ENCODE measurements around the gene C1QTNF2.
A peak's percentile ranks its signal among the peaks of the same experiment; 100 is the strongest.

Gene C1QTNF2

GRCh38 chr5:160354666-160355065 is 15.8 kb downstream of the C1QTNF2 start:
- peaks cover 0 to 10% of the 10 kb centered on the region in 2 donors for H3K4me1 ChIP-seq (ENCODE audit: control insufficient read depth in 2 of 2, insufficient read depth in 1 of 2, low read depth in 1 of 2, low read length in 2 of 2)
- no peaks in the 10 kb centered on the region for H3K79me1 ChIP-seq (ENCODE audit: low read depth, low read length)
- no peak overlapping the region for H3K4me2 ChIP-seq (ENCODE audit: insufficient read depth, low read length, poor library complexity, severe bottlenecking)
- no peak overlapping the region for H3K18ac ChIP-seq (ENCODE audit: low read length)
- H3K4ac ChIP-seq (ENCODE audit: low read length), result no peak overlapping the region
- H2BK15ac ChIP-seq (ENCODE audit: low read length), result no peak overlapping the region
- DNase-seq (ENCODE audit: low spot score), result no peak
- WGBS, 2 donors (ENCODE audit: extremely low coverage in 2 of 2, insufficient read length in 2 of 2, insufficient replicate concordance in 1 of 2), result no CpG with 5 or more reads among the region's 14 CpGs
- no peak overlapping the region for H3K27ac ChIP-seq (replicated peaks; ENCODE audit: low read length)
- no peak overlapping the region for H3K14ac ChIP-seq (ENCODE audit: low read length)
- H4K91ac ChIP-seq (ENCODE audit: low read depth, low read length, poor library complexity), result no peak overlapping the region
- H2AFZ ChIP-seq (ENCODE audit: low read length), result no peak overlapping the region
- H2AK5ac ChIP-seq (ENCODE audit: low read depth, low read length), result no peak overlapping the region
- no peaks in the 10 kb centered on the region for H3K9me3 ChIP-seq (replicated peaks in 1 of 2; ENCODE audit: control insufficient read depth in 2 of 2, insufficient read depth in 1 of 2, low read depth in 1 of 2, low read length in 2 of 2)
- no peak overlapping the region for H2BK120ac ChIP-seq (ENCODE audit: low read depth, low read length)
- H3K23ac ChIP-seq (ENCODE audit: low read depth, low read length, poor library complexity), result peak overlapping the region; percentile 3
- no peak overlapping the region for H4K8ac ChIP-seq (ENCODE audit: low read depth, low read length)
- no peak overlapping the region for H2BK5ac ChIP-seq (ENCODE audit: low read length)
- no peak overlapping the region for H3K4me3 ChIP-seq (ENCODE audit: low read length in 2 of 2)
- H2BK12ac ChIP-seq (ENCODE audit: low read length), result no peak overlapping the region
- no peaks in the 10 kb centered on the region for H3K36me3 ChIP-seq (replicated peaks in 1 of 2; ENCODE audit: control insufficient read depth in 2 of 2, insufficient read depth in 2 of 2, low read length in 2 of 2)
- no peak overlapping the region for H3K9ac ChIP-seq (ENCODE audit: low read depth, low read length, poor library complexity)
- H3K27me3 ChIP-seq (ENCODE audit: control insufficient read depth in 3 of 3, insufficient read depth in 3 of 3, low read depth in 1 of 3, low read length in 3 of 3), result peaks cover 0 to 2% (median 0%) of the 10 kb centered on the region in 3 experiments

GRCh38 chr5:160353379-160353778 is 17.0 kb downstream of the C1QTNF2 start:
- no peak overlapping the region for H3K14ac ChIP-seq (ENCODE audit: low read length)
- no peak overlapping the region for H3K27ac ChIP-seq (replicated peaks; ENCODE audit: low read length)
- no peaks in the 10 kb centered on the region for H3K9me3 ChIP-seq (replicated peaks in 1 of 2; ENCODE audit: control insufficient read depth in 2 of 2, insufficient read depth in 1 of 2, low read depth in 1 of 2, low read length in 2 of 2)
- no peak overlapping the region for H2AFZ ChIP-seq (ENCODE audit: low read length)
- no peak overlapping the region for H3K18ac ChIP-seq (ENCODE audit: low read length)
- H2BK12ac ChIP-seq (ENCODE audit: low read length), result no peak overlapping the region
- no peak overlapping the region for H2BK120ac ChIP-seq (ENCODE audit: low read depth, low read length)
- H3K27me3 ChIP-seq (ENCODE audit: control insufficient read depth in 3 of 3, insufficient read depth in 3 of 3, low read depth in 1 of 3, low read length in 3 of 3), result peaks cover 0 to 2% (median 0%) of the 10 kb centered on the region in 3 experiments
- no peak overlapping the region for H2BK15ac ChIP-seq (ENCODE audit: low read length)
- H4K8ac ChIP-seq (ENCODE audit: low read depth, low read length), result no peak overlapping the region
- no peak for DNase-seq (ENCODE audit: low spot score)
- H2AK5ac ChIP-seq (ENCODE audit: low read depth, low read length), result no peak overlapping the region
- H3K9ac ChIP-seq (ENCODE audit: low read depth, low read length, poor library complexity), result no peak overlapping the region
- H3K79me1 ChIP-seq (ENCODE audit: low read depth, low read length), result no peaks in the 10 kb centered on the region
- no peak overlapping the region for H3K4me3 ChIP-seq (ENCODE audit: low read length in 2 of 2)
- no peak overlapping the region for H4K91ac ChIP-seq (ENCODE audit: low read depth, low read length, poor library complexity)
- H3K4me1 ChIP-seq (ENCODE audit: control insufficient read depth in 2 of 2, insufficient read depth in 1 of 2, low read depth in 1 of 2, low read length in 2 of 2), result peaks cover 0 to 10% of the 10 kb centered on the region in 2 donors
- WGBS, 2 donors (ENCODE audit: extremely low coverage in 2 of 2, insufficient read length in 2 of 2, insufficient replicate concordance in 1 of 2), result no CpG with 5 or more reads among the region's 8 CpGs
- no peak overlapping the region for H2BK5ac ChIP-seq (ENCODE audit: low read length)
- H3K4ac ChIP-seq (ENCODE audit: low read length), result no peak overlapping the region
- no peak overlapping the region for H3K23ac ChIP-seq (ENCODE audit: low read depth, low read length, poor library complexity)
- H3K4me2 ChIP-seq (ENCODE audit: insufficient read depth, low read length, poor library complexity, severe bottlenecking), result no peak overlapping the region
- no peaks in the 10 kb centered on the region for H3K36me3 ChIP-seq (replicated peaks in 1 of 2; ENCODE audit: control insufficient read depth in 2 of 2, insufficient read depth in 2 of 2, low read length in 2 of 2)

- Histone ChIP-seq H3K4me3 (ENCODE audit: low read length in 2 of 2) (no peak overlapping the region), H3K18ac (ENCODE audit: low read length) (no peak overlapping the region), H4K8ac (ENCODE audit: low read depth, low read length) (no peak overlapping the region), H2BK120ac (ENCODE audit: low read depth, low read length) (no peak overlapping the region), H3K23ac (ENCODE audit: low read depth, low read length, poor library complexity) (no peak overlapping the region), H3K27me3 (ENCODE audit: control insufficient read depth in 3 of 3, insufficient read depth in 3 of 3, low read depth in 1 of 3, low read length in 3 of 3) (peaks cover 0 to 2% (median 0%) of the 10 kb centered on the region in 3 experiments), H2BK12ac (ENCODE audit: low read length) (no peak overlapping the region), H3K9me3 (replicated peaks in 1 of 2; ENCODE audit: control insufficient read depth in 2 of 2, insufficient read depth in 1 of 2, low read depth in 1 of 2, low read length in 2 of 2) (no peaks in the 10 kb centered on the region), H3K36me3 (replicated peaks in 1 of 2; ENCODE audit: control insufficient read depth in 2 of 2, insufficient read depth in 2 of 2, low read length in 2 of 2) (no peaks in the 10 kb centered on the region), H3K4ac (ENCODE audit: low read length) (no peak overlapping the region), H3K79me1 (ENCODE audit: low read depth, low read length) (no peaks in the 10 kb centered on the region), H2AK5ac (ENCODE audit: low read depth, low read length) (no peak overlapping the region), H2BK15ac (ENCODE audit: low read length) (no peak overlapping the region), H4K91ac (ENCODE audit: low read depth, low read length, poor library complexity) (no peak overlapping the region), H3K4me2 (ENCODE audit: insufficient read depth, low read length, poor library complexity, severe bottlenecking) (no peak overlapping the region), H3K27ac (replicated peaks; ENCODE audit: low read length) (no peak overlapping the region), H3K4me1 (ENCODE audit: control insufficient read depth in 2 of 2, insufficient read depth in 1 of 2, low read depth in 1 of 2, low read length in 2 of 2) (peaks cover 0 to 7% of the 10 kb centered on the region in 2 donors), H3K9ac (ENCODE audit: low read depth, low read length, poor library complexity) (no peak overlapping the region), H2BK5ac (ENCODE audit: low read length) (no peak overlapping the region), H2AFZ (ENCODE audit: low read length) (no peak overlapping the region), H3K14ac (ENCODE audit: low read length) (no peak overlapping the region)
- WGBS, 2 donors (ENCODE audit: extremely low coverage in 2 of 2, insufficient read length in 2 of 2, insufficient replicate concordance in 1 of 2), result no CpG with 5 or more reads among the region's 4 CpGs
- no peak for DNase-seq (ENCODE audit: low spot score)
These were observed 18.1 kb downstream of the C1QTNF2 start for GRCh38 chr5:160352308-160352707.

DNA sequence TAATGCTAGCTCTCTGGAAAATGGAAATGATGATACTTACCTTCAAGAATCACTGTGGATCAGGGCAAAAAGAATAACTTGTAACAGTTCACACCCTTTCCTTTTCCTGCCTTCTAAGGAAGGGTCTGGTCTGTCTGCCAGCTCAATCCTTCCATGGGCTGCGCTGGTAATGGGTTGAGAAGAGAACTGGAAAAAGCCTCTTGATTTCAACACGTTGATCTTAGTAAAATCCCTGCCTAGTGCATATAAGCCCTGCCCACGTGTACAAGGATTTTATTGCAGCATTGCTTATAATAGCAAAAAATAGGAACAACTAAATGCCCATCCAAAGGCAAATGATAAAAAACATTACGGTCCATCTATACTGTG is 20.5 kb downstream of the C1QTNF2 start:
- Histone ChIP-seq H3K36me3 (replicated peaks in 1 of 2; ENCODE audit: control insufficient read depth in 2 of 2, insufficient read depth in 2 of 2, low read length in 2 of 2) (no peaks in the 10 kb centered on the region), H2BK5ac (ENCODE audit: low read length) (no peak overlapping the region), H3K18ac (ENCODE audit: low read length) (no peak overlapping the region), H3K4me3 (ENCODE audit: low read length in 2 of 2) (no peak overlapping the region), H3K4me2 (ENCODE audit: insufficient read depth, low read length, poor library complexity, severe bottlenecking) (no peak overlapping the region), H3K79me1 (ENCODE audit: low read depth, low read length) (no peaks in the 10 kb centered on the region), H2BK120ac (ENCODE audit: low read depth, low read length) (no peak overlapping the region), H3K14ac (ENCODE audit: low read length) (no peak overlapping the region), H4K8ac (ENCODE audit: low read depth, low read length) (no peak overlapping the region), H4K91ac (ENCODE audit: low read depth, low read length, poor library complexity) (no peak overlapping the region), H3K9me3 (replicated peaks in 1 of 2; ENCODE audit: control insufficient read depth in 2 of 2, insufficient read depth in 1 of 2, low read depth in 1 of 2, low read length in 2 of 2) (no peaks in the 10 kb centered on the region), H3K4me1 (ENCODE audit: control insufficient read depth in 2 of 2, insufficient read depth in 1 of 2, low read depth in 1 of 2, low read length in 2 of 2) (peaks cover 0 to 3% of the 10 kb centered on the region in 2 donors), H3K9ac (ENCODE audit: low read depth, low read length, poor library complexity) (no peak overlapping the region), H2AK5ac (ENCODE audit: low read depth, low read length) (no peak overlapping the region), H2BK12ac (ENCODE audit: low read length) (no peak overlapping the region), H3K23ac (ENCODE audit: low read depth, low read length, poor library complexity) (no peak overlapping the region), H3K27me3 (ENCODE audit: control insufficient read depth in 3 of 3, insufficient read depth in 3 of 3, low read depth in 1 of 3, low read length in 3 of 3) (peaks cover 0 to 2% (median 0%) of the 10 kb centered on the region in 3 experiments), H3K4ac (ENCODE audit: low read length) (no peak overlapping the region), H2BK15ac (ENCODE audit: low read length) (no peak overlapping the region), H3K27ac (replicated peaks; ENCODE audit: low read length) (no peak overlapping the region), H2AFZ (ENCODE audit: low read length) (no peak overlapping the region)
- DNase-seq (ENCODE audit: low spot score), result no peak
- no CpG with 5 or more reads among the region's 4 CpGs for WGBS, 2 donors (ENCODE audit: extremely low coverage in 2 of 2, insufficient read length in 2 of 2, insufficient replicate concordance in 1 of 2)
